ENCODE measurements around the gene UBE4A. TPM values are rescaled to one million over a fixed set of nuclear protein-coding genes. Genes with fewer than 3 reads are reported as not detected.

Gene UBE4A
- polyA plus RNA-seq, 1 experiment = 32.0 TPM

GRCh38 chr11:118442301-118442700, 82.9 kb downstream of the UBE4A start:
- no peak for DNase-seq (ENCODE audit: low read depth, low spot score)
- Histone ChIP-seq H3K27ac (ENCODE audit: low read depth, low read length) (no peak overlapping the region), H3K27me3 (ENCODE audit: control insufficient read depth, insufficient read depth, low read length) (no peaks in the 10 kb centered on the region), H3K4me3 (ENCODE audit: low read depth, low read length) (no peak overlapping the region), H3K9me3 (ENCODE audit: control insufficient read depth, insufficient read depth, low read length) (no peaks in the 10 kb centered on the region)
- CTCF ChIA-PET = interaction anchor here (1.6 kb wide), 1 partner anchor 10 kb away, joined by 6 read pairs; no protein-coding TSS in a partner anchor
- TF ChIP-seq CTCF (IDR thresholded peaks at IDR 0.05; ENCODE audit: low read depth, low read length) = no peak
- POLR2A ChIA-PET = no interaction called here

GRCh38 chr11:118442908-118443589, 83.6 kb downstream of the UBE4A start:
- ChIA-PET POLR2A (no interaction called here), CTCF (interaction anchor here (1.6 kb wide), 1 partner anchor 9 kb away, joined by 6 read pairs; no protein-coding TSS in a partner anchor)
- Histone ChIP-seq H3K27me3 (ENCODE audit: control insufficient read depth, insufficient read depth, low read length) (no peaks in the 10 kb centered on the region), H3K9me3 (ENCODE audit: control insufficient read depth, insufficient read depth, low read length) (no peaks in the 10 kb centered on the region), H3K4me3 (ENCODE audit: low read depth, low read length) (no peak overlapping the region), H3K27ac (ENCODE audit: low read depth, low read length) (no peak overlapping the region)
- TF ChIP-seq CTCF (IDR thresholded peaks at IDR 0.05; ENCODE audit: low read depth, low read length) = no peak
- no peak for DNase-seq (ENCODE audit: low read depth, low spot score)

- no peak for TF ChIP-seq CTCF (IDR thresholded peaks at IDR 0.05; ENCODE audit: low read depth, low read length)
- H3K27ac ChIP-seq (ENCODE audit: low read depth, low read length) = no peak overlapping the region
- ChIA-PET CTCF (interaction anchor here (1.0 to 1.6 kb wide), 2 partner anchors 8 to 44 kb away, joined by 3 to 6 read pairs; no protein-coding TSS in a partner anchor), POLR2A (interaction anchor here (0.6 kb wide), 1 partner anchor 16 kb away, joined by 4 read pairs; no protein-coding TSS in a partner anchor)
- H3K4me3 ChIP-seq (ENCODE audit: low read depth, low read length) = no peak overlapping the region
- H3K9me3 ChIP-seq (ENCODE audit: control insufficient read depth, insufficient read depth, low read length) = no peaks in the 10 kb centered on the region
- DNase-seq (ENCODE audit: low read depth, low spot score) = no peak
- no peaks in the 10 kb centered on the region for H3K27me3 ChIP-seq (ENCODE audit: control insufficient read depth, insufficient read depth, low read length)
Observed at GRCh38 chr11:118443590-118444218, 84.3 kb downstream of the UBE4A start.

GRCh38 chr11:118447423-118447822, 88.0 kb downstream of the UBE4A start:
- H3K4me3 ChIP-seq (ENCODE audit: low read depth, low read length) = no peak overlapping the region
- no peak for TF ChIP-seq CTCF (IDR thresholded peaks at IDR 0.05; ENCODE audit: low read depth, low read length)
- no peak overlapping the region for H3K27ac ChIP-seq (ENCODE audit: low read depth, low read length)
- ChIA-PET POLR2A (interaction anchor here (0.8 kb wide), 1 partner anchor 31 kb away, joined by 3 read pairs; no protein-coding TSS in a partner anchor), CTCF (interaction anchor here (1.1 kb wide), 1 partner anchor 9 kb away, joined by 4 read pairs; no protein-coding TSS in a partner anchor)
- DNase-seq (ENCODE audit: low read depth, low spot score) = no peak
- no peaks in the 10 kb centered on the region for H3K27me3 ChIP-seq (ENCODE audit: control insufficient read depth, insufficient read depth, low read length)
- no peaks in the 10 kb centered on the region for H3K9me3 ChIP-seq (ENCODE audit: control insufficient read depth, insufficient read depth, low read length)

- ChIA-PET CTCF (interaction anchor here (0.5 to 1.1 kb wide), 2 partner anchors 10 to 758 kb away, joined by 3 to 4 read pairs; partner anchors contain the start of gene CBL), POLR2A (interaction anchor here (0.8 to 1.1 kb wide), 2 partner anchors 12 to 32 kb away, joined by 3 to 7 read pairs; partner anchors contain the start of gene KMT2A)
- DNase-seq (ENCODE audit: low read depth, low spot score) = no peak
Observed at GRCh38 chr11:118448294-118448693, 88.9 kb downstream of the UBE4A start.

More at GRCh38 chr11:118448294-118448693, 88.9 kb downstream of the UBE4A start:
- Histone ChIP-seq H3K27ac (ENCODE audit: low read depth, low read length) (no peak overlapping the region), H3K27me3 (ENCODE audit: control insufficient read depth, insufficient read depth, low read length) (no peaks in the 10 kb centered on the region), H3K4me3 (ENCODE audit: low read depth, low read length) (no peak overlapping the region), H3K9me3 (ENCODE audit: control insufficient read depth, insufficient read depth, low read length) (no peaks in the 10 kb centered on the region)
- TF ChIP-seq CTCF (IDR thresholded peaks at IDR 0.05; ENCODE audit: low read depth, low read length) = no peak
